Skin epidermis (tissue), 12 donors: ENCODE measurements around the gene ARSG.
A peak's percentile ranks its signal among the peaks of the same experiment; 100 is the strongest.

Experiments
- H3K27ac ChIP-seq, 21 experiments: fragments of 200-600 bp; sonication (generic) in 11 of 21; one replicate each; pipeline ENCODE4 v1.5.0; 2020; ENCODE audit warnings: mild to moderate bottlenecking in 3 of 21, inconsistent platforms in 2 of 21, moderate library complexity in 2 of 21
- H3K4me3 ChIP-seq, 7 experiments: fragments of 200-600 bp; sonication (generic) in 2 of 7; one replicate each; pipeline ENCODE4 v1.5.0; 2020; ENCODE audit warnings: inconsistent platforms in 2 of 7, mild to moderate bottlenecking in 2 of 7, moderate library complexity in 1 of 7

The ARSG gene

DNA sequence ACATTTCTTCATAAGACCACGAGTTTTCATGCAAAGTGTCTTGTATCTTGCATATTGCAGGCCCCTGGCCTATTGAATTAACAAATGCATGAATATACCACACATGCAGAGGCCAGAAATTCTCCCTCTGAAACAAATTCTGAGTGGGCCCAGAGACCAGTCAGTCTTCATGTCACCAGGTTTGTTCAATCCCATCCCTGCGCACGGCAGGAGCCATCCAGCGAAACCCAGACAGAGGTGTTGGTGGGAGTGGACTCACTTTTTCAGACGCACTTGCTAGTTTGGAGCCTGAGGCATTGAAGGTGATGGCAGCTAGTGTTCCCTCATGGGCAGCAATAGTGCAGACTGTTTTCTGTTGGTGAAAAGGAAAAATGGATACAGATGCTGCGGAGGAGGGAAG, 144.1 kb downstream of the ARSG start:
- peak overlapping the region in 1 of 21 experiments; percentile 84 for H3K27ac ChIP-seq
- H3K4me3 ChIP-seq: no peak overlapping the region

DNA sequence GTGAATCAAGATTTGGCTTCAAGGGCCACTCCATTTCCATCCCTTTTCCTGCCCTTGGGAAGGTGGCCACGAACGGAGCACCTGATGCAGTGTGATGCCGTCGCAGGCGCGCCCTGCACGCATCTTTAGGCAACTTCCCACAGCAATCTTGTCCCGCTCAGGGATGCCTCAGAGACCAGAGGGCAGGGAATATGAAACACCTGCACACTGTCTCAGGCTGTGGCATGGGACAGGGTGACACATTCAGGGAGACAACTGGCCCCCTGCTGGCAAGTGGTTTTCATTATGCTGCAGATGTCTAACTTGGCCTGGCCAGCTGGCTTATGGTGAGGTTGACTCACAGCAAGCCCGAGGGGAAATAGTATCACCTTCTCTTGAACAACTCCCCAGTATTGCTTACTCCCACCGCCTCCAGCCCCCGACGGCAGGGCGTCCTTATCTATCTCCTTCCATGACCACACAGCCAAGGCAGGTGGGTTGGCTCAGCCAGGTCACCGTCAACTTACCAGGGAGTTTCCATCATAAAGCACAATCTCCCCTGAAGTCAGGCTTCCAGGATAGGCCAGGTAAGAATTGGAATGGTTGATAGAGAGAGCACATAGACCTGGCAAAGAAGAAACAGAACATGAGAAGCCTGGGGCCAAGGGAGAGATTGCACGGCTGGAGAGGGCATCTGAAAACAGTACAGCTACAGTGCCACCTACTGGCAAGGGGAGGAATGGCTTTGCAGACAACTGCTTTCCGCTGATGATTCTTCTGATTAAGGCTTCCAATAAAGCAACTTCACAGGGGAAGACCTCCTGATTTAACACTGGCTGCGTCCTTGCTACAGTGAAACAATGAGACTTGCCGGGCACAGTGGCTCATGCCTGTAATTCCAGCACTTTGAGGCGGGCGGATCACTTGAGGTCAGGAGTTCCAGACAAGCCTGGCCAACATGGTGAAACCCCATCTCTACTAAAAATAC, 144.9 kb downstream of the ARSG start:
- peak overlapping the region in 7 of 21 experiments; percentile 15 to 84 (median 58) for H3K27ac ChIP-seq

DNA sequence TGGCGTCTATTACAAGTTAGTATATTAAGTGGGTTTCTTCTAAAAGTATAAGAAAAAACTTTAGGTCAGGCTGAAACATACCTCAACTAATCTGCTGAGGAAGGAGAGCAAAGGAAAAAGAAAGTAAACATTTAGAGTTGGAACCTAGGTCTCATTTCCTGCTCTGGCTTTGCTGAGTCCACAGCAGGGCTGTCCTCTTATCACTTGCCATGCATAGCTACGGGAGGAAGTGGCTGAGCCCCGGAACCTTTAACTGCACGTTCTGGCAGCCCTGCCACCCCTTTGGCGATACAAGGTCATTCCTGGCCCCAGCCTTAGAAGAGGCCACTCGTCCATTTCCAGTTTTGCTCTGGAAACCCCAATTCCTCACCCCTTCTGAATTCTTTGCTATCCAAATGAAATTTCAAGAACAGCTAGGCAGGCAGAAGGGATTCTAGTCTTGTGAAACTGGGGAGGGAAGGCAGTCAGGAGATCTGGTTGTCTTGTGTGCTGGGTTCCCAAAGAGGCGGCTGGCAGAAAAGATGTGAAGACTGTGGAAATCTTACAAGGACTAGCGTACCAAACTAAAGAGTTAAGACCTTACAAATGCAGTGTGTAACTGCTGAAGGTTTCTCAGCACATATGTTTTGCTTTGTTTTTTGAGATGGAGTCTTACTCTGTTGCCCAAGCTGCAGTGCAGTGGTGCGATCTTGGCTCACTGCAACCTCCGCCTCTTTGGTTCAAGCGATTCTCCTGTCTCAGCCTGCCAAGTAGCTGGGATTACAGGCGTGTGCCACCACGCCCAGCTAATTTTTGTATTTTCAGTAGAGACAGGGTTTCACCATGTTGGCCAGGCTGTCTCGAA, 146.9 kb downstream of the ARSG start:
- Histone ChIP-seq H3K4me3 (no peak overlapping the region), H3K27ac (peak overlapping the region in 17 of 21 experiments; percentile 3 to 84 (median 57))

More for the DNA sequence above, 144.9 kb downstream of the ARSG start:
- H3K4me3 ChIP-seq: no peak overlapping the region

DNA sequence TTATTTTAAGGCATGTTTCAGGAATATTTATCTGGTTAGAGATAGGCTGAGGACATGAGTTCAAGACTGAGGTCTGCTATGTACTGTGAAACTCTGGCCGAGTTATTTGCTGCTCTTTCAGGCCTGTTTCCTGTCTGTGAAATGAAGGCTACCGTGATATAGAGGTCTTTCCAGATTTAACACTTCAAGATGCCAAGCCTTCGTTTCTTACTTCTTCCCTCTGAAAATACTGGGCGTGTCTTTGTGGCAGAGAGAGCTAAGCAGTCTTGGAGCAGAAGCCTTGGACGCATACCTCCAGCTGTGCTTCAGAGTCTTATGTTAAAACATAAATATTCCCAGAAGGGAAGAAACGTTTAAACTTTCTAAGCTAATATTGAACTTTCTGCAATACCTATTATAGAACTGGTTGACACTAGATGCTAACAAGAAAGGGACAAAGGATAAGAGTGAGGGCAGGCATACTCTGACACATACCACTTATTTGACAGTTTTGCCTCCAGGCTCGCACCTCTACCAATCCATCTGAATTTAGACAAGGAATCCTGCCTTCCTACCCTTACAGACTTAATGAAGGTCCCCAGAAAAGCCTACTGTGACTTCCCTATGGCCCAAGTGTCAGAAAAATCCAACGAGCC, 148.5 kb downstream of the ARSG start:
- Histone ChIP-seq H3K4me3 (no peak overlapping the region), H3K27ac (peak overlapping the region in 5 of 21 experiments; percentile 2 to 21 (median 13))

DNA sequence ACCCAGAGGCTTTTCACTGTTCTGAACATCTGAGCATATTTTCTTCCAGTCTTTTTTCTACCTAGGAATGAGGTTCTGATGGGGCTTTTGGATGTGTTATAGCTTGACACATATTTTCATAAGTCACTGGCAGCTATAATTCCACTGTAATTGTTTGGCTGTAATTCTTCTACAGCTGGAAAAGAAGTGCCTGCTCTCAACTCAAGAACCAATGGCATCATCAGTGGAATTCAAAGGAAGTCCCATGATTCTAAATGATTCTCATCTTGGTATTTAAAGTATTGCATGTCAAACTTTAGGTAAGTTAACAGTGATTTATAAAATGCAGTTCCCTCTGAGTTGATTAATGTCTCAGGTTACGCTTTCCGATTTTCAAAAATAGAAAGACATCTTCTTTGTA, 149.2 kb downstream of the ARSG start:
- H3K27ac ChIP-seq: peak overlapping the region in 5 of 21 experiments; percentile 2 to 57 (median 13)
- H3K4me3 ChIP-seq: no peak overlapping the region

DNA sequence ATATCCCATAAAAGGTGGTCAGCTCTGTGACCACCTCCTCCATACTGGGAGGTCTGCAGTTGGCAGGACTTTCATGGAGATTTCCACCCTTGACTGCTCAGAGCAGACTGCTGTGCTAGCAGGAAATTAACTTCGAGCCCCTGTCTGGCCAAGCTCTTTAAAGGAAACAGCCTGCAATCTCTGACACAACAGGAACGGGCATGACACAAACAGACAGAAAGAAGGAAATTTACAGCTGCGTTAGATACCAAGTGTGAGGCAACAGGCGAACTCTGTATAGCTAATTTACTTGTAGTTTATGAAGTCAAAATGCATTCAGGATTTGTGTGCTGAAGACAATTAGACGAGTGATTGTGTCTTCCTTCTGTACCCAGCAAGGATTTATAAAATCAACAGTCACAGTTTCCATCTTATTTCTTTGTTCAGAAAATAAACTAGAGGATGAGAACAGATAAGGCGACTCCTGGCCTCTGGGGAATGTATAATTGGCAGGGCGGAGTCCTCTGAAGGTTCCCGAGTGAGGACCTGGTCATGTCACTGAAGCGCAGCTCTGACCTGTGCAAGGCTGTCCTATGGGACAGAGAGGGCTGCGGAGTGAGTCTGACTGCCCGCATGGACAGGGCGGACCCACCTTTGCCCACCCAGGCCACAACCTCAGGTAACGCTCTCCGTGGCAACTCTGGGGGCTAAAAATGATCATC, 149.9 kb downstream of the ARSG start:
- peak overlapping the region in 8 of 21 experiments; percentile 2 to 57 (median 35) for H3K27ac ChIP-seq
- H3K4me3 ChIP-seq: no peak overlapping the region

DNA sequence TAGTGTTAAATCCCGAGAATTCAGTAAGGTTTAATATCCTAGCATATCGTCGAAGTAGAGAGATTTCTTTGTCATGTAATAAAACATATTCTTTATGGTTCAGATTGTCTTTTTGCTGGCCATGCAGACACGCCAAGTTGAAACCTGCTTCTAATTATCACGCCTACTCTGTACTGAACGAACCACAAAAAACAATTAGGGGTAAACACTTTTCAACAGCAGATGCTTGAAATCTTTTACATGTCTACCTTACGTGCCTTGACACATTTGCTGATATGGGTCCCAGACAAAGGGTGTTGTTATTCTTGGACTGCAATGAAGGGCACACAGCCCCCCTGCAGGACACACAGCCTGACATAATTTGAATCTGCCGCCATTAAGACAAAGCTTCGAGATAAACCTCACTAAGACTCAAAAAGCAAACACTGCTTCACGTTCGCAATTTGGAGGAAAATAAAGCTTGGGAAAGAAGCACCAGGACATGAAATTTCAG, 152.7 kb downstream of the ARSG start:
- Histone ChIP-seq H3K4me3 (no peak overlapping the region), H3K27ac (peak overlapping the region in 7 of 21 experiments; percentile 17 to 69 (median 29))

DNA sequence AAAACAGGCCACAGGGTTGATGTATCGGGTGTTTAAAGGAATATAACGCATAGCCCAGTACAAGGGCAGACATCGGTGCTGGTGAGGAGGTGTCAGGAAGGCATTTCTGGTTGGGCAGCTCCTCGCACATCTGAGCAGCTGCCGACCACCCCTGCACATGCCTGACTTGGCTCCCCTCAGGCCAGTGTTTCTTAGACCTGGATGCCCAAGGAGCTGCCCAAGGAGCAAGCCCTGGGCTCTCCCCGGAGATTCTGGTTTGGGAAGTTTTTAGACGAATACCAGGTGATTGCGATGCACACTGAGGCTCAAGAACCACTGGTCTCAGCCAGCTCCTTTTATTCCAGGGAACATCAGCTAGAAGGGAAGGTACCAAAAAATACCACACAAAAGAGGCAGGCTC, 154.4 kb downstream of the ARSG start:
- Histone ChIP-seq H3K27ac (peak overlapping the region in 1 of 21 experiments; percentile 41), H3K4me3 (no peak overlapping the region)

DNA sequence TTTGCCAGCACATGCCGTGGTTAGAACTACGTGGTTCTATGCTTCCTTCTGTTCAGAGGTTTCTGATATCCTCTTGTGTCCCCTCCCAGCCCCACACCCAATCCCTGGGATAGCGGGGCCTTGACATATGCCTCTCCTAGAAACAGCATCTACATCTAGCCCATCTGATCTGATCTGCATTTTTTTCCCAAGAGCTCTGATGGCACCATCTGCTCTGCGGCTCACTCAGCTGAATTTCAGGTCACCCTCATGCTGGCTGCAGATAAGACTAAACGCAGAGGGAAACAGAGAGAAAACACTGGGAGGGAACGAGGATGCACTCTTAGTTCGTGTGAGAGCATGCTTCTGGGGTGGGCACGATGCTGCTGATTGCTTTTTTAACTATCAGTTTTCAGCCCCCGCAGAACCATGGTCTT, 155.3 kb downstream of the ARSG start:
- Histone ChIP-seq H3K4me3 (no peak overlapping the region), H3K27ac (peak overlapping the region in 1 of 21 experiments; percentile 31)

DNA sequence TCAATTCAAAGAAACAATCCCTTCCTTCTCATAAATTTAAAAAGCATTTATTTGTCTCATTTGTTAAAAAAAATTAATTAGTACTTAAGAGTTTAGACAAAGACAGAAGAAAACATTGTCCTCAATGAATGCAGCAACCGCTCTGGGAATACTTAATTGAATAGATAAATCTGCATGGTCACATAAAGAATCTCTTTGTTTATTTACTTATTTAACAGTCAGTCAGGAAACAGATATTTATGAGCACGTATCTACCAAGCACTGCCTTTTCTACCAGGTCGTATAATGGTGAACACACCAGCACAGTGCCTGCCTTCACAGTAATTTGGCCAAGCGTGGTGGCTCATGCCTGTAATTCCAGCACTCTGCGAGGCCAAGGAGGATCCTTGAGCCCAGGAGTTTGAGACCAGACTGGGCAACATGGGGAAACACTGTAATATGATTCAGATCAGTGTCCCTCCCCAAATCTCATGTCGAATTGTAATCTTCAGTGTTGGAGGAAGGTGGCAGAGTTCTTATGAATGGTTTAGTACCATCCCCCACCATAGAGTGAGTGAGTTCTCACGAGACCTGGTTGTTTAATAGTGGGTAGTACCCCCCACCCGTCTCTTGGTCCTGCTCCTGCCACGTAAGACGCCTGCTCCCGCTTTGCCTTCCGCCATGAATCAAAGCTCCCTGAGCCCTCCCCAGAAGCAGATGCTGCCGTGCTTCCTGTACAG, 157.9 kb downstream of the ARSG start:
- Histone ChIP-seq H3K27ac (no peak overlapping the region), H3K4me3 (no peak overlapping the region)

DNA sequence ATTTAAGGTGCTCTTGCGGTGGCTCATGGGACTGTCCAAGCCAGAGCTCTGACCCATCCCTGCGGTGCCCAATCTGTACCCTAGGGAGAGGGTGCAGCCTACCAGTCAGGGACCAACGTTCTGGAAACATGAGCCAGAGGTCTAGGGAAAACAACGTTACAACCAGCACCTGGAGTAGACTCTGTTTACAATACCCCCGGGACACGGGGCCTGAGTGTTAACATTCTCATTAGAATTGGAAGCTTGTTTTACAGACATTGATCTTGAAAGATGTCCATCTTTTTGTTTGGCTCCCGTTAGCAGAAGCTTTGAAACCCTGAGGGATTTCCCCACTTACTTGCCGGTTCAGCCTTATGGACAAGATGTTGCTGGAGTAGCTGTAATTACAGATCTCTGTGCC, 159.1 kb downstream of the ARSG start:
- Histone ChIP-seq H3K27ac (no peak overlapping the region), H3K4me3 (no peak overlapping the region)

DNA sequence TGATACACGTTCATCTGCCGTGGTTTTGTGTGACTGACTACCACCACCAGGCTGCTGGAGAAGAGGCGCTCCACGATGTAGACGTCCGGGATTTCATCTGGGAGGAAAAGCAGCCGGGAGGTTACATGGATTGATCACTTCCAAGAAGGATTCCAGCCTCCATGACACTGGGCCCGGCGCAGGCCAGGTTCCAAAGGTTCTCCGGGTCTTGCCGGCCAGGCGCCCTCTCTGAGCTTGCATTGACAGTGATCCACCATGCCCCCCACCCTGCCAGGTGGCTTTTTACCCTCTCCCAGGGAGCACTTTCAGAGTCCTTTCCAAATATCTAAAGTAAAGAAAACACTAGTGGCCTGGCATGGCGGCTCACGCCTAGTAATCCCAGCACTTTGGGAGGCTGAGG, 159.5 kb downstream of the ARSG start:
- no peak overlapping the region for H3K27ac ChIP-seq

DNA sequence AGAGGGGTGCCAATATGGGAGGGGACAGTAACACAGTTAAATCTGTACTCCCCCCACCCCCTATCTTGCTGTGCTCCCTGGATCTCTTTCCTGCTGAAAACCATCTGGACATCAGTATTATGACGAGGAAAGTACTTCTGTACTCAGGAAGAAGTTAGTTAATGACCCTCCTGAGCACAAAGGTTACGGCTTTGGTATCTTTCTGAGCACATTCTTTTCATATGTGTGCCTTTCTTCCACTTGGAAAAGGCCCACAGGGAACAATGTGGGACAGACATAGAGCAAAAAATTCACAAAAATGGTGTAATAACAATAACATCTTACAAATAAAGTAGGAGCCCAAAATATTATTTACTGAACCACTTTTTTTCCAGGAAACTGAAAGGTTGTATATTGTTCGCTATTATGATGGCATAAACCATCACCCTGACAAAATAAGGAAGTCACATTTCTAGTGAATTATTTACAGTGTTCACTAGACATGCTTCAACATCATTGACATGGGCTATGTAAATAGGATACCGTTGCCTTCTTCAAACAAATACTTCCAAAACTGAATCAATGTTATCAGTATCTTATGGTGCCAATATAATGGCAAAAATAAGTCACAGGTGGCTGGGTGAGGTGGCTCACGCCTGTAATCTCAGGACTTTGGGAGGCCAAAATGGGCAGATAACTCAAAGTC, 160.5 kb downstream of the ARSG start:
- H3K27ac ChIP-seq: no peak overlapping the region
- no peak overlapping the region for H3K4me3 ChIP-seq

More for the DNA sequence above, 159.5 kb downstream of the ARSG start:
- no peak overlapping the region for H3K4me3 ChIP-seq

DNA sequence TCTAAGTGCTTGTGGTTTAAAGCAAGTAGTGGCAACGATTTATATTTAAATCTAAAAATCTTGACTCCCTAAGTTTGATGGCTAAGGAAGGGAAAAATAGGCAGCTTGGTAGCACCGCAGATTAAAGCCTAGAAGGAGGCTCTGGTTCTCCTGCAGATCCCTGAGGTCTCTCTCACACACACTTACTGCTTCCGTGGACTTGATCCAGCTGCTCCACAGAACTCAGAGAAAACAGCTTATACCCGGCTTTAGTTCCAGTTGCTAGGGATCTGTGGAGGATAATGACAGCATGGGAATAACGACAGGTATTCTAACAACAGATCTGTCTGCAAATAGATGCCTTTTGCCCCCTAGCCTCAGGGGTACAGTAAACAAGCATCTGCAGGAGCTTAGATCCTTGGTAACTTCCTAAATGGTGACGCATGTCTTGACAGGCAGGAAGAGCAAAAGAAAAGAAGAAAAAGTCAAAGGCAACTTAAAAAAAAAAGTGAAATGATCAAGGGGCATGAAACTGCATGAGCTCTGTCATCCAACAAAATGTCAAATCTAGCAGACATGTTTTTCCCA, 161.5 kb downstream of the ARSG start:
- H3K27ac ChIP-seq: peak overlapping the region in 2 of 21 experiments; percentile 14 to 19
- H3K4me3 ChIP-seq: no peak overlapping the region

DNA sequence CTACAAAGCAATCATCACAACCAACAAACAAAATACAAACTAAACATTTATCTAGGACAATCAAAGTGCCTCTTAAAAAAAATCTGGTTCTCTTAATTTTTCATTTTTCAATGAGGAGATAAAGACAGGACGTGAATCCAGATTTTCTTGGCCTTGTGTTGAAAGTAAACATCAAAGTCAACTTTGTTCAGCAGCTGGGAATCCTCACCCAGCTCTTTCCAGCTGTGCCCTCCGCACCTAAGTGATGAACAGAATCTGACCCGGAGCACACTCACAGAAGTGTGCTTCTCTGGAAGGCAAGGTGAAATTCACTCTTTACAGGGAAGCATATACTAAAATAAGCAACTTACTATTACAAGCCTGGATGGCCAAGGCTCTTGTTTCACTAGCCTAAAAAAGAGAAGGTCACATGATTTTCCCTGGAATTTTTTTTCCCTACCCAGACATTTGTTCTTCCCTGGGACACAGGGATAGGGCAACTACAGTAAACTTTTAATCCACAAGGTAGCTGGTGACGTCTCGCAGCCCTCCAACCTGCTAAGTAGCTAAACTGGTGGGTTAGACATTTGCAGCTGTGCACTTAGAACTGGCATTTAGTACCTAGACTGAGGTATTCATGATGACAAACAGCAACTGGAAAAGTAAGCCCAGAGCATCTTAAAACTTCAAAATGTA, 162.8 kb downstream of the ARSG start:
- Histone ChIP-seq H3K27ac (peak overlapping the region in 3 of 21 experiments; percentile 8 to 41 (median 40)), H3K4me3 (no peak overlapping the region)

DNA sequence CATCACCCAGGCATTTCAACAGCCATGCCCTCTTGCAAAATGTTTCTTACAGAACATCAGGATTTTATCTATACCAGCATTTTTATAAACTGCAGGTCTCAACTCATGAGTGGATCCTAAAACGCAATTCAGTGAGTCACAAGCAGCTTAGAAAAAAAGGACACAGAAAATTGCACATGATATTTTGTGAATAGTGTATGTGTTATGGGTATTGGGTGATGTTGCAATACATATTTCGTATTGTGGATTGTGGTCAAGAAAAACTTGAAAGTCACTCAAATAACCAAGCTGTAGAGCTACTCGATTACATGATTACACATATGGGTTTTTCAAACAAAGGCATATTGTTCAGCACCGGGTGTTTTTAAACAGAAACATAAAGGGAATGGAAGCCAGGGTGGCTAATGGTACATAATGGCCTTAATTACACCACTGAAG, 164.6 kb downstream of the ARSG start:
- peak overlapping the region in 20 of 21 experiments; percentile 64 to 98 (median 90) for H3K27ac ChIP-seq
- peak overlapping the region; percentile 60 to 90 (median 74) for H3K4me3 ChIP-seq
